Osteoblast (primary cell): ENCODE measurements around the gene CPS1. TPM values are rescaled to one million over a fixed set of nuclear protein-coding genes. Genes with fewer than 3 reads are reported as not detected.

ENCODE experiments used
- DNase-seq: peaks from one replicate; pipeline ENCODE4 v3.0.0; 2011; ENCODE audit warnings: low spot score, mixed read lengths; ENCODE audit not compliant: insufficient read length; ENCODE audit errors: missing footprints
- H2AFZ ChIP-seq: 2 replicates; pipeline ENCODE4 v1.6.0; 2011; ENCODE audit warnings: mild to moderate bottlenecking, low read length
- H3K27ac ChIP-seq: 2 replicates; pipeline ENCODE4 v1.5.1; 2011; ENCODE audit warnings: mild to moderate bottlenecking, low read depth, low read length, moderate library complexity
- H3K27me3 ChIP-seq: 2 replicates; pipeline ENCODE4 v1.6.0; 2012; ENCODE audit warnings: mild to moderate bottlenecking, control low read depth, inconsistent platforms, low read length, moderate library complexity; ENCODE audit not compliant: insufficient read depth
- H3K36me3 ChIP-seq: 2 replicates; pipeline ENCODE4 v1.5.1; 2011; ENCODE audit warnings: mild to moderate bottlenecking, low read length, control low read depth, moderate library complexity; ENCODE audit not compliant: insufficient read depth
- H3K4me1 ChIP-seq: 2 replicates; pipeline ENCODE4 v1.5.1; 2011; ENCODE audit warnings: mild to moderate bottlenecking, low read length, control low read depth, moderate library complexity; ENCODE audit not compliant: insufficient read depth
- H3K4me2 ChIP-seq: 2 replicates; pipeline ENCODE4 v1.6.0; 2011; ENCODE audit warnings: mild to moderate bottlenecking, low read length; ENCODE audit not compliant: insufficient read depth
- H3K4me3 ChIP-seq: fragments of 200-600 bp; sonication (generic); 3 replicates; pipeline ENCODE4 v1.5.1; 2012; ENCODE audit warnings: mild to moderate bottlenecking, low read length, inconsistent platforms; ENCODE audit not compliant: insufficient read depth
- H3K79me2 ChIP-seq: 2 replicates; pipeline ENCODE4 v1.6.0; 2012; ENCODE audit warnings: mild to moderate bottlenecking, low read length, control low read depth, inconsistent platforms; ENCODE audit not compliant: insufficient read depth
- H3K9me3 ChIP-seq: 2 replicates; pipeline ENCODE4 v1.5.1; 2011; ENCODE audit warnings: low read depth, low read length, control low read depth
- H4K20me1 ChIP-seq: 2 replicates; pipeline ENCODE4 v1.6.0; 2012; ENCODE audit warnings: mild to moderate bottlenecking, low read length, control low read depth; ENCODE audit not compliant: insufficient read depth
- CTCF ChIP-seq: IDR thresholded peaks from 2 replicates; pipeline ENCODE4 v1.5.1; 2011; ENCODE audit warnings: mild to moderate bottlenecking, low read depth, low read length, moderate library complexity; ENCODE audit errors: extremely low read depth
- total RNA-seq: library from RNA; depleted of rRNA; stranded (reverse); fragments of >200 nt; gene quantifications from 2 replicates; pipeline ENCODE4 v1.2.3, GENCODE V29; 2012

Gene CPS1
- total RNA-seq, 1 donor = 21.7 TPM

GRCh38 chr2:210667711-210668110 lies 111.3 kb downstream of the CPS1 start:
- DNase-seq = no peak
- H3K4me2 ChIP-seq = no peak overlapping the region
- no peaks in the 10 kb centered on the region for H3K79me2 ChIP-seq
- no peak for TF ChIP-seq CTCF
- no peaks in the 10 kb centered on the region for H3K9me3 ChIP-seq
- no peak overlapping the region for H2AFZ ChIP-seq
- no peak overlapping the region for H3K27ac ChIP-seq
- no peak overlapping the region for H3K4me3 ChIP-seq
- no peaks in the 10 kb centered on the region for H3K27me3 ChIP-seq
- no peaks in the 10 kb centered on the region for H3K36me3 ChIP-seq
- H4K20me1 ChIP-seq = no peaks in the 10 kb centered on the region
- H3K4me1 ChIP-seq = no peaks in the 10 kb centered on the region

DNA sequence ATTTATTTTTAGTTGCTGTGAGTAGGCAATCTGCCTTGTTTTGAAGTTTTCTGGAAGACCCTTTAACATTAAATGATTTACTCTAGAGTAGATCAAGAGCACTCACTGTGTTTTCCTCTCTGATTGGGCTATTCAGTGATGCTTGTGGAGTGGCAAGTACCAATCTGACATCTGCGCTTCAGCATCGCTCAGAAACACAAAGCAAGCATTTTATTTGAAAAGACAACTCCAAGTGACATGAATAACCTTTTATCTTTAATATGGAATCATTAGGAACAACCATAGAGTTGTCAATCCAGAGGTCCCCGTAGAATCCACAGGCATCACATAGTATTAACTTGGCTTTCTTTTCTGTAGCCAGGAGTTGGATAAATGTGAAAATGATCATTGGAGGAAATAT lies 114.7 kb downstream of the CPS1 start:
- H3K27me3 ChIP-seq = no peaks in the 10 kb centered on the region
- H3K4me3 ChIP-seq = no peak overlapping the region
- H3K27ac ChIP-seq = no peak overlapping the region
- H3K36me3 ChIP-seq = no peaks in the 10 kb centered on the region
- H3K4me2 ChIP-seq = no peak overlapping the region
- no peak for TF ChIP-seq CTCF
- H3K79me2 ChIP-seq = no peaks in the 10 kb centered on the region
- H3K4me1 ChIP-seq = no peaks in the 10 kb centered on the region
- no peaks in the 10 kb centered on the region for H4K20me1 ChIP-seq
- no peaks in the 10 kb centered on the region for H3K9me3 ChIP-seq
- DNase-seq = no peak
- H2AFZ ChIP-seq = no peak overlapping the region

DNA sequence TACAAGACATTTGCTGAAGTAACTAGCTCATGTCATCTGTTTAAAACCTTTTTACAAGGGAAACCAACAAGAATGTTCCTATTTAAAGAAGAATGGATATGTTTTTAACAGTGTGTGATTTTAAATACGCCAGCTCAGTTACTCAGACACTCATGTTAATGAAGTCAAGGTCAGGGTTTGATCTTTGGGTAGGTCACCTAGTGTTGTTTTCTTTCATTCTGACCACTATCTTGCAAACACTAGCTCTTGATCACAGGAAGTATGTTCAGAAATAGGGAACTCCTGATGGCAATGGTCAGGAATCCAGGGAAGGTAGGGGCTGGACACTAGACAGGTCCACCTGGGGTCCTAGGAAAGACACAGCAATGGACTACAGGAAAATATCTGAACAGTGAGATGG lies 116.7 kb downstream of the CPS1 start:
- no peak overlapping the region for H3K4me3 ChIP-seq
- no peak overlapping the region for H3K27ac ChIP-seq
- no peaks in the 10 kb centered on the region for H3K27me3 ChIP-seq
- no peak for TF ChIP-seq CTCF
- H3K4me1 ChIP-seq = no peaks in the 10 kb centered on the region
- no peaks in the 10 kb centered on the region for H4K20me1 ChIP-seq
- H2AFZ ChIP-seq = no peak overlapping the region
- H3K79me2 ChIP-seq = no peaks in the 10 kb centered on the region
- H3K36me3 ChIP-seq = no peaks in the 10 kb centered on the region
- H3K4me2 ChIP-seq = no peak overlapping the region
- DNase-seq = no peak
- no peaks in the 10 kb centered on the region for H3K9me3 ChIP-seq

GRCh38 chr2:210676067-210676466 lies 119.7 kb downstream of the CPS1 start:
- Histone ChIP-seq H3K27ac (no peak overlapping the region), H3K4me2 (no peak overlapping the region), H3K4me3 (no peak overlapping the region), H2AFZ (no peak overlapping the region), H4K20me1 (no peaks in the 10 kb centered on the region), H3K36me3 (no peaks in the 10 kb centered on the region), H3K27me3 (no peaks in the 10 kb centered on the region), H3K79me2 (no peaks in the 10 kb centered on the region), H3K9me3 (no peaks in the 10 kb centered on the region), H3K4me1 (no peaks in the 10 kb centered on the region)
- no peak for TF ChIP-seq CTCF
- no peak for DNase-seq
